BLaER1 treated with 17β-estradiol and CSF1 and Interleukin-3, amounts not matched to agents 10 nM and 100 nM (cell line): ENCODE data around the gene KIF2A.

Source experiments
- H3K27ac ChIP-seq, 11 experiments: shearing (Covaris generic); formaldehyde crosslinking; 2 replicates each; pipeline ENCODE4 v1.8.1; 2022
- H3K27me3 ChIP-seq, 11 experiments: shearing (Covaris generic); formaldehyde crosslinking; 2 replicates each; pipeline ENCODE4 v1.8.1; 2022
- H3K36me3 ChIP-seq, 11 experiments: shearing (Covaris generic); formaldehyde crosslinking; 2 replicates each; pipeline ENCODE4 v1.8.1; 2022
- H3K4me1 ChIP-seq, 10 experiments: shearing (Covaris generic); formaldehyde crosslinking; 2 replicates each; pipeline ENCODE4 v1.8.1; 2022
- H3K4me2 ChIP-seq, 11 experiments: shearing (Covaris generic); formaldehyde crosslinking; 2 replicates each; pipeline ENCODE4 v1.8.1; 2022
- H3K4me3 ChIP-seq, 10 experiments: shearing (Covaris generic); formaldehyde crosslinking; 2 replicates each; pipeline ENCODE4 v1.8.1; 2022
- H3K9ac ChIP-seq, 11 experiments: shearing (Covaris generic); formaldehyde crosslinking; 2 replicates each; pipeline ENCODE4 v1.8.1; 2022
- H3K9me3 ChIP-seq, 11 experiments: shearing (Covaris generic); formaldehyde crosslinking; replicated peaks in 1 of 11; 2 replicates each; pipeline ENCODE4 v1.8.1; 2022
- H4K20me1 ChIP-seq, 11 experiments: shearing (Covaris generic); formaldehyde crosslinking; 2 replicates each; pipeline ENCODE4 v1.8.1; 2022
- Cebpa-rat ChIP-seq, 11 experiments: shearing (Covaris generic); IDR thresholded peaks; 2 replicates each; pipeline ENCODE4 v1.8.1; 2022

The KIF2A gene

GRCh38 chr5:62326702-62327101 is 20.7 kb downstream of the KIF2A start:
- peaks cover 36 to 70% (median 54%) of the 10 kb centered on the region in 10 experiments for H3K4me1 ChIP-seq
- H3K36me3 ChIP-seq = peaks cover 5 to 42% (median 34%) of the 10 kb centered on the region in 11 experiments
- H4K20me1 ChIP-seq = peaks cover 49 to 100% (median 92%) of the 10 kb centered on the region in 11 experiments; a peak in 21 of 22 replicates
- H3K4me3 ChIP-seq = no peak overlapping the region
- H3K27me3 ChIP-seq = no peaks in the 10 kb centered on the region
- no peak overlapping the region for H3K9ac ChIP-seq
- no peak overlapping the region for H3K27ac ChIP-seq
- peaks cover 0 to 3% (median 0%) of the 10 kb centered on the region in 11 experiments; a peak in 3 of 22 replicates for H3K9me3 ChIP-seq
- peak overlapping the region in 9 of 11 experiments; percentile 1 to 47 (median 8); a peak in 5 of 22 replicates for H3K4me2 ChIP-seq
- no peak for TF ChIP-seq Cebpa-rat (IDR thresholded peaks at IDR 0.05)

- no peak overlapping the region for H3K9ac ChIP-seq
- H3K27me3 ChIP-seq = no peaks in the 10 kb centered on the region
- peaks cover 36 to 70% (median 54%) of the 10 kb centered on the region in 10 experiments for H3K4me1 ChIP-seq
- no peak overlapping the region for H3K4me3 ChIP-seq
- no peaks in the 10 kb centered on the region for H3K9me3 ChIP-seq
- peaks cover 47 to 100% (median 92%) of the 10 kb centered on the region in 11 experiments; a peak in 21 of 22 replicates for H4K20me1 ChIP-seq
- H3K4me2 ChIP-seq = peak overlapping the region in 5 of 11 experiments; percentile 2 to 26 (median 19); a peak in 3 of 22 replicates
- TF ChIP-seq Cebpa-rat (IDR thresholded peaks at IDR 0.05) = no peak
- no peak overlapping the region for H3K27ac ChIP-seq
- H3K36me3 ChIP-seq = peaks cover 0 to 35% (median 27%) of the 10 kb centered on the region in 11 experiments; a peak in 20 of 22 replicates
These were observed 21.4 kb downstream of the KIF2A start for GRCh38 chr5:62327138-62328053.

GRCh38 chr5:62328772-62329491 is 22.9 kb downstream of the KIF2A start:
- Histone ChIP-seq H3K4me1 (peaks cover 44 to 80% (median 64%) of the 10 kb centered on the region in 10 experiments), H3K9me3 (no peaks in the 10 kb centered on the region), H3K27ac (no peak overlapping the region), H3K9ac (no peak overlapping the region), H4K20me1 (peaks cover 49 to 100% (median 94%) of the 10 kb centered on the region in 11 experiments; a peak in 21 of 22 replicates), H3K4me2 (peak overlapping the region in 8 of 11 experiments; percentile 4 to 65 (median 46); a peak in 12 of 22 replicates), H3K27me3 (no peaks in the 10 kb centered on the region), H3K36me3 (peaks cover 8 to 33% (median 21%) of the 10 kb centered on the region in 11 experiments), H3K4me3 (no peak overlapping the region)
- no peak for TF ChIP-seq Cebpa-rat (IDR thresholded peaks at IDR 0.05)

- Histone ChIP-seq H3K4me1 (peaks cover 36 to 74% (median 60%) of the 10 kb centered on the region in 10 experiments), H3K4me3 (no peak overlapping the region), H3K27me3 (no peaks in the 10 kb centered on the region), H3K4me2 (peak overlapping the region in 1 of 11 experiments; percentile 20; a peak in 2 of 22 replicates), H3K36me3 (peaks cover 22 to 33% (median 24%) of the 10 kb centered on the region in 11 experiments), H3K9me3 (no peaks in the 10 kb centered on the region), H4K20me1 (peaks cover 53 to 100% (median 97%) of the 10 kb centered on the region in 11 experiments; a peak in 21 of 22 replicates), H3K27ac (no peak overlapping the region), H3K9ac (no peak overlapping the region)
- no peak for TF ChIP-seq Cebpa-rat (IDR thresholded peaks at IDR 0.05)
These were observed 24.3 kb downstream of the KIF2A start for GRCh38 chr5:62330302-62330701.

GRCh38 chr5:62331921-62332320 is 25.9 kb downstream of the KIF2A start:
- Histone ChIP-seq H3K27me3 (no peaks in the 10 kb centered on the region), H3K36me3 (peaks cover 23 to 30% (median 25%) of the 10 kb centered on the region in 11 experiments), H3K9me3 (no peaks in the 10 kb centered on the region), H3K27ac (no peak overlapping the region), H3K9ac (no peak overlapping the region), H4K20me1 (peaks cover 40 to 95% (median 86%) of the 10 kb centered on the region in 11 experiments; a peak in 21 of 22 replicates), H3K4me3 (no peak overlapping the region), H3K4me1 (peaks cover 22 to 58% (median 44%) of the 10 kb centered on the region in 10 experiments), H3K4me2 (peak overlapping the region in 2 of 11 experiments; percentile 50 to 61; a peak in 4 of 22 replicates)
- TF ChIP-seq Cebpa-rat (IDR thresholded peaks at IDR 0.05) = no peak

- Histone ChIP-seq H3K9me3 (no peaks in the 10 kb centered on the region), H3K4me1 (peaks cover 20 to 46% (median 33%) of the 10 kb centered on the region in 10 experiments), H3K4me3 (no peak overlapping the region), H3K27me3 (no peaks in the 10 kb centered on the region), H3K36me3 (peaks cover 23 to 30% (median 25%) of the 10 kb centered on the region in 11 experiments), H3K9ac (no peak overlapping the region), H3K27ac (no peak overlapping the region), H3K4me2 (peak overlapping the region in 5 of 11 experiments; percentile 2 to 23 (median 13); a peak in 4 of 22 replicates), H4K20me1 (peaks cover 30 to 95% (median 77%) of the 10 kb centered on the region in 11 experiments; a peak in 21 of 22 replicates)
- TF ChIP-seq Cebpa-rat (IDR thresholded peaks at IDR 0.05) = no peak
These were observed 27.3 kb downstream of the KIF2A start for GRCh38 chr5:62333250-62333794.

- H3K9ac ChIP-seq = no peak overlapping the region
- peaks cover 23 to 30% (median 26%) of the 10 kb centered on the region in 11 experiments for H3K36me3 ChIP-seq
- H3K27ac ChIP-seq = no peak overlapping the region
- H3K4me2 ChIP-seq = peak overlapping the region in 2 of 11 experiments; percentile 4 to 9; a peak in 2 of 22 replicates
- H3K9me3 ChIP-seq = no peaks in the 10 kb centered on the region
- H4K20me1 ChIP-seq = peaks cover 34 to 95% (median 74%) of the 10 kb centered on the region in 11 experiments; a peak in 21 of 22 replicates
- no peak for TF ChIP-seq Cebpa-rat (IDR thresholded peaks at IDR 0.05)
- H3K4me3 ChIP-seq = no peak overlapping the region
- H3K27me3 ChIP-seq = no peaks in the 10 kb centered on the region
- H3K4me1 ChIP-seq = peaks cover 17 to 38% (median 26%) of the 10 kb centered on the region in 10 experiments
These were observed 28.1 kb downstream of the KIF2A start for GRCh38 chr5:62334082-62334481.

GRCh38 chr5:62340392-62340791 is 34.4 kb downstream of the KIF2A start:
- Histone ChIP-seq H3K9ac (no peak overlapping the region), H3K4me1 (peaks cover 6 to 14% (median 12%) of the 10 kb centered on the region in 10 experiments; a peak in 13 of 20 replicates), H3K36me3 (peaks cover 4 to 34% (median 17%) of the 10 kb centered on the region in 11 experiments; a peak in 21 of 22 replicates), H3K27me3 (no peaks in the 10 kb centered on the region), H3K4me3 (no peak overlapping the region), H4K20me1 (peaks cover 15 to 92% (median 74%) of the 10 kb centered on the region in 11 experiments; a peak in 20 of 22 replicates), H3K27ac (no peak overlapping the region), H3K9me3 (no peaks in the 10 kb centered on the region), H3K4me2 (no peak overlapping the region)
- TF ChIP-seq Cebpa-rat (IDR thresholded peaks at IDR 0.05) = no peak
